GM10847 (cell line): ENCODE results near the gene TAAR2.

Experiments used
- POLR2A ChIP-seq: IDR thresholded peaks from 2 replicates; pipeline ENCODE4 v1.6.1; 2011; ENCODE audit not compliant: insufficient read length; ENCODE audit errors: extremely low read depth

The TAAR2 gene

DNA sequence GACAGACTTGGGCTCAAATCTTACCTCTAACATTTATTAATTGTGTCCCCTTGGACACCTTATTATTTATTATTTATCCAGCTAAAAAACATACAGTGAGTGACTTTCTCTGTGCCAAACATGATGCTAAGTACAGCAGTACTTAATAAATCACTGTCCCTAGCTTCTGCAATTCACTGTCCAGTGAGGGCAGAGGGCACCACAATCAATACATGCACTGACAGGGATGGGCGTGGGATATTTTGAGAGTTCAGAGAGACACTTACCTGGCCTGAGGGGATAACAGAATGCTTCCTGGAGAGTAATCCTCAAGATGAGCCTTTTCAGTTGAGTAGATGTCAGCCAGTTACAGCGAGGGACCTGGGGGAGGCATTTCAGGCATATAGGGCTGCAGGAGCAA lies 9.3 kb upstream of the TAAR2 start:
- TF ChIP-seq POLR2A: no peak

DNA sequence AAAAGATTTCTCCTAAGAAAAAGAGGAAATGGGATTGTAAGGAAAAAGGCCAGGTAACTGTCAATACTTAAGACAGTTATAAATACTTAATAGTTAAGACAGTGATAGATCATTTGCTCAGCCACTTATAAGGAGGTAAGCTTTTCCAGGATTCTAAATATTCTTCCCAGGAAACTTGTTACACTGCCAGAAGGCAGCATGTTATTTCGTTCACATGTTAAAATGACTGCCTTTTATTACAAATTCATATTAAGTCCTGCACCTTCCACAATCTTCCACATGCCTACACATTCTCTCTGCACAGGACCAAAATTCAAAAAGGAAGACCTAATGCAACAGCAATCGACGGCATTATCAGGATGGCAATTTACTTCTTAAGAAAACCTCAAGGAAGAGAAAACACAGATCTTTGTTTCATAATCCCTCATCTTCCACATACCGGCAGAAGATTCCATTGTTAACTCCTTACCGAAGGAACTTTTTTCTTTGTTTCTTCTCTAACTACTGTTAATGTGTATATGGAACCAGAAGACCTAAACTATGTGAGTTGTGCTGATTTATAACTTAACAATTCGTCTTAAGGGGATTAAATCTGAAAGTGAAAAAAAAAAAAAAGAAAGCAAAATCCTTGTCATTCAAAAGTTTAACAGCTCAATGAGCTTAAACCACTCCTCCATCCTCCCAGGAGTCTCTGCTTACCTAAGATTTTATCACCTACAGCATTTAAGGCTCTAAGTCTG lies 799 bp downstream of the TAAR2 start:
- TF ChIP-seq POLR2A: no peak

DNA sequence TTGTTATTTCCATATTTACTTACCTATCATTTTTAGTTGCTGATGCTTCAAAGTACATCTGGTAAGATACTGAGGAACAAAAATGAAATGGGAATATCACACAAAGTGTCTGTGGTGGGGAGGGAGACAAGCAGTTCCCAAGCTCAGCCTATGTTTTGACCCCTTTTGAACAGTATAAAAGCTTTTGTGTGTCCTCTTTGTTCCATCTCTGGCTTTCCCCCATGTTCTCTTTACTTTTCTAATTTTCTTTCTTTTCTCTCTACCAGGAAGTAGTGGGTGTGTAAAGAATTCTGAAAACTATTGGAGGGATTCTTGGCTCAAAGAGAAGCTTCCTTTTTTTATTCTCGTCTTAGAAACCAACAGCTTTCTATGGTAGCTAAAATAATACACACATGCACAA lies 7.4 kb downstream of the TAAR2 start:
- TF ChIP-seq POLR2A: no peak

DNA sequence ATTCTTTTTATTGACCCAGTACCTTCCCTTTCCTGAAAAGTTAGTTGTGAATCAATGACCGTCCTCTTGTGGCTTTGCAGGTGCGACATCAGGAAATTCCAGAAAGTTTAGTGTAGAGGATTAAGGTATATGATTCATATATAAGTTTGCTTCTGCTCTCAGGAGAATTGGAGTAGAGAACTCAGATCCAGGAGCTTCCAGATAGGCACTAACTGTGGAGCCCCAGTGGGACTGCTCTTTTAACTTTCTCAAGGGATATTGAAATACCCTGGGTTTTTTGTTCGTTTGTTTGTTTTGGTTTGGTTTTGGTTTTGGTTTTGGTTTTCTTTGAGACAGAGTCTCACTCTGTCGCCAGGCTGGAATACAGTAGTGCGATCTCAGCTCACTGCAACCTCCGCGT lies 9.5 kb downstream of the TAAR2 start:
- no peak for TF ChIP-seq POLR2A

DNA sequence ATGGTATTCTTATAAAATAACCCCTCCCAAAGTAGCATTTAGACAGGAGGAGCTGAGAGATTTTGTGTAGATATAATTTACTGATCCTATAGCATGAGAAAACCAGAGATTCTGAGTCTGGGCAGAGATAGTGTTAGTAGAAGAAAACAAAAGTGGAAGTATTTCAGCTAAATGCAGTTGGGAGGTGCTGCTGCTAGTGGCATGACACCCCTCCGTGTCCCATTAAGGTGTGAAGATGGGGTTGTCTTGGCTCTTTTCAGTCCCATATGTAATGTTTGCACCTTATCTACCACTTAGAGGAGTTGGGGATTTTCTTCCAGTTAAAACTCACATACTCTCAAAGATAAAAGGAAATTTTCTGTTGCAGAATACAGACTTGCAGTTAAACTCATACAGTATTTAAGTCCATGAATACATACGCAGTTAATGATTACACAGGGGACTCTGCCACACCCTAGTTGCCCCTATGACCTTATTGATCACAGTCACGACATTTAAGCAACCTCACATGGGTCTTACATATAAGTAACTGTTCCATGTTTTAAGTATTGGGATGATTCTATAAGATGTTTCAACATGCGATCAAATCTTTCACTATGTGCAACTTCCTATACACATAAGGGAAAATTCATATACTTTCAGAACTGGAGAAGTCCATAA lies 11.5 kb downstream of the TAAR2 start:
- no peak for TF ChIP-seq POLR2A

DNA sequence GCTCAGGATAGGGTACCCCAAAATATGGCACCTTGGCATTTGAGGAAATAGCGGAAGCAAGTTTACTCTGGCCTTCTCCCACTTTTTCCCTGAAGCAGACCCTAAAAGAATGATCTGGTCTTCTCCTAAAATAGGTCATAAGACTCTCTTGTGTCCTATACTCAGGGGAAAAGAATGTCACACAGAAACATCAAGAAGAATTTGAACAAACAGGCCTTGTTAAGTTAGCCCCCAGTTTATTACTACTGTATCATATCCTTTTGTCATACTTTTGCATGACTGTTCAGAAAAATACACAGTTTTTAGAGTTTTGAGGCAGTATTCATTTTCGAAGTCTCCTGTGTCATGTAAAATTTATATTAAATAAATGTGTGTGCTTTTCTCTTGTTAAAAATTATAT lies 12.5 kb downstream of the TAAR2 start:
- no peak for TF ChIP-seq POLR2A

DNA sequence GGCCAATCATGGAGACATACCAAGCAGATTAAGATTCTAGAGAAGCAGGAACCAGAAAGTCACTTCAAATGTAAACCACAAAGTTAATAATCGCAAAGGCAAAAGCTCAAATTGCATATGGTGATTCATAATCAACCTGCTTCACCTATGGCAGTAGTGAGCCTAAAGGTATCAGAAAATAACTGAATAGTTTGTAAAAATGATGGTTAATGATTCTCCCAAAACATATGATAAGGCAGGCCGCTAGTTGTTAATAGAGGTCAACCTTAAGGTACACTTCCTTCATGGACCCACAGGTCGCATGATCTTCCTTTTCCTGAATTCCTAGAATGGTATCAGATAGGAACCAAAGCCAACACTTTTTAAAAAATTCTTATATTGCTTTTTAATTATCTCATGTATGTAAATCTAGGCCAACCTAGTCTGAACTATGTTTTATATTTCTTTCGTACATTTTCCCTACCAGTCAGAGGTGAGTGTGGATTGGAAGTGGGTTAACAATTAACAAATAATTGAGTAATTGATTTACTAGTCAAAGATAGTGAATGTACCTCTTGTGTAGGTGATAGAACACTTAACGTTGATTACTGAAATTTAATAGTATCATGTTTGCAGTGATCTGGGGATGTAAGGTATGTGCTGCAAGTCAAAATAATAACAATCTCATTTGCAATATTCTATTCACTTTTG lies 16.4 kb downstream of the TAAR2 start:
- TF ChIP-seq POLR2A: no peak

DNA sequence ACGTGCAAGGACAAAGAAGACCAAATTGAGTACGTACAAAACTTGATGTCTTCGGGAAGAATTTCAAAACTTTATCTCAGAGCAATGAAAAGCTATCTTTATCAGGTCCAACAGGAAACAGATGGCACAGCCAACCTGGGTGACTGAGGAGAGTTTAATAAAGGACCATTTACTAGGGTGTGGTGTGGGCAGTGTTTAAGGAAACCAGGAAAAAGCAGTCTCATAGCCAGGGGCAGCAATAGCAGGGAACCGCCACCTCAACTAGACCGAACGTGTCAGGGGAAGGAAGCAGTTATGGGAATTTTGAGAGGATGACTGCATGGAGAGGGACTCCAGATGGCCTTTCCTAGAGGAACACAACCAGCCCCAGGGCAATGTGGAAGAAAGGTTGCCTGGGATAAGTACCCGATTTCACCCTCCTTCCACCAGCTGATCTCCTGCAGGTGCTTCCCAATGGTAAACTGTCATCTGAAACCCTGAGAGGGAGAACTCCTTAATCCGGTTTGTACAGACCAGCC lies 19.4 kb downstream of the TAAR2 start:
- TF ChIP-seq POLR2A: no peak

DNA sequence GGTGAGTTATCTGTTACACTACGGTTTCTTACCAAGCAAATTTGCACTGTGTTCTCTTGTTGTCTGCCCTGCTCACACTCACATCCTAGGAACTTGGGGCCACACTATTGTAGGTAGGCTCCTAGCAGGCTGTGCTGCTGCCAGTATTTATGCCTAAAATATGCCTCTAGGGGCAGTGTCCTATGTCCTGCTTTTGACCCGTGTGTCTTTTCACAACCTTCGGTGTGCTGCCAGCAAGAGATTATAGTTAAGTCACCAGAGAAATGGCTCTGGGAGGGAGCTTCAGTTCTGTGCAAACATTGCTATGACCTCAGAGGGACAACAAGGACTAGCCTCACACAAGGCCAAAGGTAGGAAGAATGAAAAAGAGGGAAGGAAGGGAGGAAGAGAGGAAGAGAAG lies 25.6 kb downstream of the TAAR2 start:
- no peak for TF ChIP-seq POLR2A

DNA sequence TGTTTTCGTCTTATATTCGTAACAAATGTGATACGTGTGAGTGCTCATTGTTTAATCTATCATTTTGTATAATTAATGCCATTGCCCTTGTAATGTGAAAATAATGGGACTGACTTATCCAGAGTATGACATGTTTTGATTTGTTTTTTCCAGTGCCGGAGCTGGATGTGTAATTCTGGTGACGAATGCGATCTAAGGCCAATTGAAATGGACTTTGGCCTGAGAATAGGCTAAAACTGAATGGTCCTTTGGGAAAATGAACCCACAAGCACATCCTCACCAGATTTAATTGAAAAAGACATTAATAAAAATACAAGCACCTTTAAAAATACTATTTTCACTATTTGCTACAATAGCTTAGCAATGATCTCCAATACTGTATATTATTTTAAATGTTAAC lies 27.9 kb downstream of the TAAR2 start:
- TF ChIP-seq POLR2A: no peak

DNA sequence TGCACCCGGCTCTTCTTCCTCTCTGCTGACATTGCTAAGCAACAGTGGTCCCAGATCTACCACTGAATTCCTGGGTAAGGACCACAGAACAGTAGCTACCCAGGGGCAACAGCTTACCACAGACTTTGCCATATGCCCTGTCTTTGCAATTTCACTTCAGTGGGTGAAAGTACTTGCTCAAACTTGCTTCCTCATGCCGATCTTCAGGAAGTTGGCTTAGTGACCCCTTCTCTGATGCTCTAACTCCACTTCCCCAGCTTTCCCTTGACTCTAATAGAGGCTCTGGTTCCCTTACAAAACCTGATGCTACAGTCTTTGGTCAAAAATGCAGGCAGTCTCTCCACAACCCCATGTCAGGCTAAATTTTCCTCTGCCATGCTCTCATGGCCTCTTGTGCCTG lies 31.2 kb downstream of the TAAR2 start:
- no peak for TF ChIP-seq POLR2A

DNA sequence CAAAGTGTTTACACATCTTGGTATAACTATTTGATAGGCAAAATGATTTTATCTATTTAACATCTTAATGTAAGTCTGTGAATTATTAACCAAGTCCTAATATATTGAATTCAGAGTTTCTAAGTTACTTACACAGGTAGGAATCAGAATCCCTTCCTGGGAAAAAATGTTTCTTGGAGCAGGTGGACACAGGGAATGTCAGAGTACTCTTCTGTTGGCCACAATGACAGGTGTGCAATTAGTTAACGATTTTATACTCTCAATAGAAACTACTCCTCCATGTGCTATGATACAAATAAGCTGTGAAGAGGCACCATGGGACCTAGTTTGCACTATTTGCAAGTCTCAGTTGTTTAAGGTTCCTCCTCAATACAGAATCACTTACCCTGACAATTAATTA lies 33.7 kb downstream of the TAAR2 start:
- TF ChIP-seq POLR2A: no peak

DNA sequence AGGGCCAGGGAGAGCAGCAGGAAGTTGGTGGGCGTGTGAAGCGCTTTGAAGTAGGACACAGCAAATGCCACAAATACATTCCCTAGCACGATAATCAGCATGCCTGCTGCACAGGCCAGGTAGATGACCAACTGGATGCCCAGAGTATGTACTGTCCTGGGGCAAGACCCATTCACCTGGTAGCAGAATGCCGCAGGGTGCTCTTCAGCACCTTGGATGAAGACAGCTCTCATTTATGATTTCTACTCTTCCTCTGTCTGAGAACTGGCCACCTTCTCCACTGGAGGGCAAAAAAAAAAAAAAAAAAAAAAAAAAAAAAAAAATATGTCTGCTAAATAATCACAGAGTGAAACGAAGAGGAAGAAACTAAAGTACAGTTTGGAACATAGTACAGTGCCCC lies 34.6 kb downstream of the TAAR2 start, which contains the start of gene TAAR5:
TAAR5 (minus strand) TSS at position 288 of the 400 bp plus-strand sequence; CDS start at position 233, 55 bp downstream.
- no peak for TF ChIP-seq POLR2A

DNA sequence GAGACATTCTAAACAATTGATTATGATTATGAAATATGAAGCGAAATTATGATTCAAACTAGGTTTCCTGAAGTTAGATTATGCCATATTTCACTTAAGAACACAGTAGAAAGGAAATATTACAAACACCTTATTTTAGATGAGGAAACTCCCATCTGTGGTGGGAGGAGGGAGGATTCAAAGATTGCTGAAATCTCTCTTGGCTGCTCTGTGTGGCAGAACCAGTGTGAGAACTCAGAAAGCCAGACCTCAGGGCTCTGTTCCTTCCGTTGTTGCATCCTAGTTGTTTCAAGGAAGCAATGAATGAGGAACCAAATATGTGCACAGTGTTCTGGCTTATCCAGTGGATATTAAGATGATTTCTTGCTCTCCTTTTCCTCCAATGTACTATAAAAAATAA lies 36.7 kb downstream of the TAAR2 start:
- TF ChIP-seq POLR2A: no peak

DNA sequence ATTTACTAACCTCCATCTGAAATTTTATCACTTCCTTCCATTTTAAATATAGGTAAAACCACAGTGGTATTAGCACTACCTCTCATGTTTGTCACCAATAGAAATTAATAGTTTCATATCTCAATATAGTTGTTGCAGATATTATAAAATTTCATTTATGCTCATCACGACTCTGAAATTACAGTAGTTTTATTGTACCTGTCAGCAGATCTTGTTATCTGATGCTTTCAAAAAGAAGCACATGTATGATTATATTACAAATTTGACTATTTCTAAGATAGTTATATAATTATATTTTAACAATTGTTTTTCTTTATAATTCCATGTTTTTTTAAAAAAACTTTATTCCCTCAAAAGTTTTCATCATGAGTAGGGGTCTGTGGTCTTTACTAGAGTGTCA lies 39.4 kb downstream of the TAAR2 start:
- TF ChIP-seq POLR2A: no peak

DNA sequence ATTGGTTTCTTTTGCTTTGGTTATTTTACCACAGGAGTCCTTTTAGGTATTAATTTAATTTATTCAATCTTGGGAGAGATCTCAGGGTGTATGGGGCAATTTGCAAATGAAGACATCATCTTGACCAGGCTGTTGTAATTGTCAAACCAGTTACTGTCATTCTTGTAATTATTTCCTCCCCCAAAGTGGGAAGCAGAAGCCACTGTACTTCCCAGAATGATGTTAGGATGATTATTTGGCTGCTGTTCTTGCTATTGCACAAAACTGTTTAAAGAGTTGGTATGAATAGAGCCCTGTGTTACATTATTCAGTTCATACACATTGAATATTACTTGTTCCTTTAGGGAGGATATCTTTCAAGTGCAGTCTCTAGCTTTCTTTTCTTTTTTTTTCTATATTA lies 52.3 kb downstream of the TAAR2 start:
- TF ChIP-seq POLR2A: no peak
